Activated T-cell treated with anti-CD3 and anti-CD28 coated beads for 1 hour (primary cell): ENCODE measurements around the gene ANO9.
"Not testable (repeated sequence)": the region's sequence is repeated elsewhere in the genome, so short reads cannot be mapped to it uniquely, and the experiment has no call there.

ENCODE experiments used
- DNase-seq: peaks from one replicate; pipeline ENCODE4 v3.0.0-alpha.2; 2020; ENCODE audit warnings: low read depth

Gene ANO9

GRCh38 chr11:400241-400689 is 41.5 kb downstream of the ANO9 start:
- DNase-seq: no peak

GRCh38 chr11:399731-400211 is 42.0 kb downstream of the ANO9 start:
- no peak for DNase-seq

GRCh38 chr11:398826-399225 is 43.0 kb downstream of the ANO9 start:
- no peak for DNase-seq

- DNase-seq: no peak
These were observed 44.8 kb downstream of the ANO9 start for GRCh38 chr11:396948-397548.

GRCh38 chr11:396511-396947 is 45.3 kb downstream of the ANO9 start:
- no peak for DNase-seq

GRCh38 chr11:395866-396265 is 45.9 kb downstream of the ANO9 start:
- DNase-seq: no peak

GRCh38 chr11:394858-395655 is 46.8 kb downstream of the ANO9 start:
- no peak for DNase-seq

- DNase-seq: no peak
These were observed 47.6 kb downstream of the ANO9 start, which contains the start of gene PKP3 for GRCh38 chr11:394034-394857. TSS of gene PKP3 (plus strand) at chr11:394209. CDS start at chr11:394293, 84 bp downstream.

- no peak for DNase-seq
These were observed 48.4 kb downstream of the ANO9 start for GRCh38 chr11:393219-394033.

- DNase-seq: no peak
These were observed 49.6 kb downstream of the ANO9 start for GRCh38 chr11:392102-392777.

GRCh38 chr11:391117-392017 is 50.4 kb downstream of the ANO9 start:
- DNase-seq: no peak

- DNase-seq: no peak
These were observed 51.6 kb downstream of the ANO9 start for GRCh38 chr11:390175-390574.

- not testable (repeated sequence) for DNase-seq
These were observed 52.4 kb downstream of the ANO9 start for GRCh38 chr11:389369-389768.

- DNase-seq: no peak
These were observed 54.5 kb downstream of the ANO9 start for GRCh38 chr11:387193-387793.

- DNase-seq: no peak
These were observed 55.3 kb downstream of the ANO9 start for GRCh38 chr11:386483-386882.

GRCh38 chr11:385594-386351 is 56.0 kb downstream of the ANO9 start:
- no peak for DNase-seq

- no peak for DNase-seq
These were observed 57.3 kb downstream of the ANO9 start for GRCh38 chr11:384511-384910.

GRCh38 chr11:383431-383830 is 58.4 kb downstream of the ANO9 start:
- DNase-seq: no peak
